Mesendoderm (in vitro differentiated cells): Measurements from ENCODE around the gene APOA4.

Experiments used
- DNase-seq: peaks from one replicate; pipeline ENCODE4 v3.0.0; 2013
- H2AK5ac ChIP-seq: 2 replicates; pipeline ENCODE4 v1.6.1; 2013; ENCODE audit warnings: low read length, inconsistent platforms
- H2BK120ac ChIP-seq: 2 replicates; pipeline ENCODE4 v1.6.1; 2013; ENCODE audit warnings: low read depth, mild to moderate bottlenecking, low read length, moderate library complexity, mixed read lengths
- H2BK15ac ChIP-seq: replicated peaks from 2 replicates; pipeline ENCODE4 v1.6.1; 2013; ENCODE audit warnings: low read depth, mild to moderate bottlenecking, moderate library complexity
- H2BK5ac ChIP-seq: 2 replicates; pipeline ENCODE4 v1.6.1; 2013; ENCODE audit warnings: low read length, inconsistent platforms
- H3K18ac ChIP-seq: 2 replicates; pipeline ENCODE4 v1.6.1; 2013; ENCODE audit warnings: mild to moderate bottlenecking, low read length, mixed read lengths
- H3K23ac ChIP-seq: one replicate; pipeline ENCODE4 v1.6.1; 2013; ENCODE audit warnings: low read length
- H3K27ac ChIP-seq: 2 replicates; pipeline ENCODE4 v1.5.1; 2013; ENCODE audit warnings: low read depth, mild to moderate bottlenecking, inconsistent platforms, low read length, moderate library complexity
- H3K27me3 ChIP-seq: 2 replicates; pipeline ENCODE4 v1.6.1; 2013; ENCODE audit warnings: low read length, control low read depth, mild to moderate bottlenecking, inconsistent platforms; ENCODE audit not compliant: insufficient read depth, poor library complexity
- H3K36me3 ChIP-seq: 2 replicates; pipeline ENCODE4 v1.6.1; 2013; ENCODE audit warnings: low read length, inconsistent platforms; ENCODE audit not compliant: control insufficient read depth, insufficient read depth
- H3K4ac ChIP-seq: one replicate; pipeline ENCODE4 v1.6.1; 2013; ENCODE audit warnings: low read depth, mild to moderate bottlenecking, low read length, moderate library complexity
- H3K4me1 ChIP-seq: 2 replicates; pipeline ENCODE4 v1.6.1; 2013; ENCODE audit warnings: low read depth, low read length, inconsistent platforms; ENCODE audit not compliant: control insufficient read depth
- H3K4me2 ChIP-seq: 2 replicates; pipeline ENCODE4 v1.6.1; 2013; ENCODE audit warnings: low read length
- H3K4me3 ChIP-seq: 2 replicates; pipeline ENCODE4 v1.5.1; 2013; ENCODE audit warnings: mild to moderate bottlenecking, low read length
- H3K56ac ChIP-seq: one replicate; pipeline ENCODE4 v1.6.1; 2013; ENCODE audit warnings: low read length
- H3K79me1 ChIP-seq: 2 replicates; pipeline ENCODE4 v1.6.1; 2013; ENCODE audit warnings: low read length, inconsistent platforms
- H3K79me2 ChIP-seq: 2 replicates; pipeline ENCODE4 v1.6.1; 2013; ENCODE audit warnings: mild to moderate bottlenecking, low read length; ENCODE audit not compliant: control insufficient read depth, insufficient read depth
- H3K9ac ChIP-seq: 2 replicates; pipeline ENCODE4 v1.6.1; 2013; ENCODE audit warnings: low read length, inconsistent platforms
- H4K5ac ChIP-seq: one replicate; pipeline ENCODE4 v1.6.1; 2013; ENCODE audit warnings: low read length
- H4K8ac ChIP-seq: one replicate; pipeline ENCODE4 v1.6.1; 2013; ENCODE audit warnings: low read depth, mild to moderate bottlenecking, control low read depth, low read length, moderate library complexity
- WGBS: extraction: QIAGEN DNeasy Blood & Tissue Kit; methylation state at CpG from one replicate; pipeline ENCODE4 v1.1.7; 2013; ENCODE audit warnings: low lambda C conversion rate, missing lambda C conversion rate; ENCODE audit not compliant: insufficient coverage; ENCODE audit errors: extremely low coverage; 5-methylcytosine and 5-hydroxymethylcytosine counted together

APOA4 gene

DNA sequence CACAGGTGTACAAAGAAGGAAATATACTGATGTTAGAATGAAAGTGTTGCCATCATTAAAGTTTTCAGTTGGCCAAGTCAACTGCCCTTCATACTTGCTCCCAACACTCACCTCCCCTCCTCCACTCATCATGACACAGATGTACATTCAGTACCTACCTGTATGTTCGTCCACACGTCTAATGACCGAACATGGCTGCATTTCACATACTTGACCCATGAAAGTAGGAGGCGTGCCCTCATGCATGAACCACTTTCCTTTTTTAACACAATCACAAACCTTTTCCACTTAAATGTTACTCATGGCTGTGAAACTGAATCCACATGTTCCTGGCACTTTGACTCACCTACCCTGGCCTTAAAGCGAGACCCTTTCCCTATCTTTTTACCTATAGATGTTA is 47.1 kb downstream of the APOA4 start:
- Histone ChIP-seq H2BK15ac (no peak overlapping the region), H2BK120ac (no peak overlapping the region), H3K23ac (no peak overlapping the region), H3K18ac (no peak overlapping the region), H3K27ac (no peak overlapping the region), H4K8ac (no peak overlapping the region), H3K27me3 (no peaks in the 10 kb centered on the region), H3K4me3 (no peak overlapping the region), H3K4ac (no peak overlapping the region), H3K36me3 (peaks cover 10% of the 10 kb centered on the region), H2AK5ac (no peak overlapping the region), H2BK5ac (no peak overlapping the region), H3K56ac (no peak overlapping the region), H4K5ac (no peak overlapping the region), H3K79me1 (peaks cover 3% of the 10 kb centered on the region), H3K9ac (no peak overlapping the region), H3K4me1 (peaks cover 3% of the 10 kb centered on the region), H3K4me2 (no peak overlapping the region), H3K79me2 (peaks cover 11% of the 10 kb centered on the region)
- no CpG with 5 or more reads among the region's 5 CpGs for WGBS
- DNase-seq, result no peak

GRCh38 chr11:116774661-116775060 is 48.4 kb downstream of the APOA4 start:
- H3K79me1 ChIP-seq, result peaks cover 3% of the 10 kb centered on the region
- no peak overlapping the region for H3K27ac ChIP-seq
- no peaks in the 10 kb centered on the region for H3K27me3 ChIP-seq
- H3K23ac ChIP-seq, result no peak overlapping the region
- no CpG with 5 or more reads among the region's 5 CpGs for WGBS
- no peak overlapping the region for H4K5ac ChIP-seq
- H3K79me2 ChIP-seq, result peaks cover 19% of the 10 kb centered on the region
- no peak overlapping the region for H2AK5ac ChIP-seq
- H3K4me1 ChIP-seq, result peaks cover 3% of the 10 kb centered on the region
- no peak overlapping the region for H2BK5ac ChIP-seq
- DNase-seq, result no peak
- H3K4me2 ChIP-seq, result no peak overlapping the region
- no peak overlapping the region for H3K9ac ChIP-seq
- H3K36me3 ChIP-seq, result peaks cover 10% of the 10 kb centered on the region
- no peak overlapping the region for H2BK120ac ChIP-seq
- no peak overlapping the region for H2BK15ac ChIP-seq
- H4K8ac ChIP-seq, result no peak overlapping the region
- no peak overlapping the region for H3K56ac ChIP-seq
- H3K4me3 ChIP-seq, result no peak overlapping the region
- H3K18ac ChIP-seq, result no peak overlapping the region
- H3K4ac ChIP-seq, result no peak overlapping the region

DNA sequence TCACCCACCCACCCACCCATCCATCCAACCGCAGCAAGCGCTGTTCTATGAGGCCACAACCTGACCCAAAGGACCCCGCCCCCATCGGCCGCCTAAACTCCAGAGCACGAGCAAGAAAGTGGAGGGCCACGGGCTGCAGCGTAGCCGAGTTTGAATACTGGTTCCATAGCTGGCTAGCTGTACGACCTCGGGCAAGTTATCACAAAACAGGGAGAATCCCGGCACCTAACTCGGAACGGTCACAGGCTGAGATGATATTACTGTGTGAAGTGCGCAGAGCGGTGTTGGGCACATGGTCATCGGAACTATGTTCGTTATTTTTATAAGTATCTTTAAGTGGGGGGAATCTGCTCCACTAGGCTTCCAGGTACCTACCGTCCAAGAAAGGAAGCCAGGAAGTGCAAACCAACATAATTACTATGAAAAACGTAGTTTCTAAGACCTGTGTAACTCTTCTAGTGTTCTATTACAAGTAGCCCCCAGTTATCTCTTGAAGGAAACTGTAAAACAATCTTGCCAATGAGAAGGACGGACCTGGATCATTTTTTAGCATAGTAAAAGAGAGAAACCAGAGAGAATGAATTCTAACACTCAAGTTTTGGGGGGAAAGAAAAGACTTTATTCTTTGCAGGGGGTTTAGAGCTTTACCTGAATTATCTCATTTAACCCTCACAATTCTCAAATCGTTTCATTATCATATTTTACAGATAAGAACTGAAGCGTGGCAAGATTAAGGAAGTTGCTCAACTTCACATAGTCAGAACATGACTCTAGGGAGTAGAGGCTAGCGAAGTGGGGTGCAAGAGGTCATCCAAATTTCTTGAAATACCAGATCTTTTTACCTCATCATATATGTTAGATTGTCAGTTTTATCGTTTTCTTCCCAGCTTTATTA is 49.7 kb downstream of the APOA4 start:
- DNase-seq, result no peak
- peaks cover 3% of the 10 kb centered on the region for H3K79me1 ChIP-seq
- peak overlapping the region; percentile 84 for H3K9ac ChIP-seq
- H2BK5ac ChIP-seq, result no peak overlapping the region
- peak overlapping the region; percentile 59 for H3K4me3 ChIP-seq
- no peak overlapping the region for H3K23ac ChIP-seq
- H3K4me2 ChIP-seq, result peak overlapping the region; percentile 92
- peaks cover 19% of the 10 kb centered on the region for H3K79me2 ChIP-seq
- no peak overlapping the region for H4K5ac ChIP-seq
- no CpG with 5 or more reads among the region's 25 CpGs for WGBS
- peak overlapping the region; percentile 98 for H3K56ac ChIP-seq
- peak overlapping the region; percentile 71 for H3K27ac ChIP-seq
- H3K27me3 ChIP-seq, result no peaks in the 10 kb centered on the region
- peaks cover 7% of the 10 kb centered on the region for H3K36me3 ChIP-seq
- peak overlapping the region; percentile 72 for H3K4ac ChIP-seq
- no peak overlapping the region for H2BK120ac ChIP-seq
- H3K18ac ChIP-seq, result peak overlapping the region; percentile 88
- H3K4me1 ChIP-seq, result peaks cover 3% of the 10 kb centered on the region
- no peak overlapping the region for H2BK15ac ChIP-seq
- H4K8ac ChIP-seq, result no peak overlapping the region
- no peak overlapping the region for H2AK5ac ChIP-seq

- no peak within 1 kb of the TSS for H2BK15ac ChIP-seq
- DNase-seq, result peak; percentile 93
- no CpG with 5 or more reads among the region's 73 CpGs for WGBS
Observed at GRCh38 chr11:116772443-116773202, 50.5 kb downstream of the APOA4 start, which contains the start of gene BUD13. TSS of gene BUD13 (minus strand) at chr11:116772987. CDS start at chr11:116772964, 23 bp downstream.

DNA sequence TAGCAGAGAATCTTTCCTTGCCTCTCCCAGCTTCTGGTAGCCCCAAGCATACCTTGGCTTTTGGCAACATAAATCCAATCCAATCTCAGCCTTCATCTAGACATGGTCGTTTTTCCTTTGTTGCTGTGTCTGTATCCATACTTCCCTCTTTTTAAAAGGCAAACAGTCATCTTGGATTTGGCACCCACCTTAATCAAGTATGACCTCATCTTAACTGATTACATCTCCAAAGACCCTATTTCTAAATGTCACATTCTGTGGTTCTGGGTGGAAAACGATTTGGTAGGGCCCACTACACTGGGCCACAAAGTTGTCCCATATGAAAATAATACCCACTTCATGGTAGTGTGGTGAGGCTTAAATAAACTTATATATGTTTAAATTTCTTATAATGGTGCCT is 51.2 kb downstream of the APOA4 start:
- H2BK5ac ChIP-seq, result no peak overlapping the region
- H3K18ac ChIP-seq, result no peak overlapping the region
- peak overlapping the region; percentile 98 for H3K56ac ChIP-seq
- H3K4me3 ChIP-seq, result peak overlapping the region; percentile 31
- peak overlapping the region; percentile 52 for H3K4me2 ChIP-seq
- H3K4me1 ChIP-seq, result peaks cover 3% of the 10 kb centered on the region
- peaks cover 19% of the 10 kb centered on the region for H3K79me2 ChIP-seq
- peak overlapping the region; percentile 98 for H3K9ac ChIP-seq
- H3K23ac ChIP-seq, result no peak overlapping the region
- no peak overlapping the region for H4K8ac ChIP-seq
- no peak overlapping the region for H2BK120ac ChIP-seq
- no peak overlapping the region for H4K5ac ChIP-seq
- no peak overlapping the region for H2BK15ac ChIP-seq
- H3K27ac ChIP-seq, result no peak overlapping the region
- H2AK5ac ChIP-seq, result no peak overlapping the region
- DNase-seq, result peak; percentile 22
- H3K79me1 ChIP-seq, result peaks cover 5% of the 10 kb centered on the region
- H3K27me3 ChIP-seq, result no peaks in the 10 kb centered on the region
- WGBS, result no CpG with 5 or more reads among the region's 2 CpGs
- peak overlapping the region; percentile 52 for H3K4ac ChIP-seq
- peaks cover 2% of the 10 kb centered on the region for H3K36me3 ChIP-seq

More at GRCh38 chr11:116772443-116773202, 50.5 kb downstream of the APOA4 start, which contains the start of gene BUD13:
- Histone ChIP-seq H4K5ac (no peak within 1 kb of the TSS), H3K79me2 (peaks cover 19% of the 10 kb centered on the region), H3K4me3 (peak within 1 kb of the TSS; percentile 89), H3K4me2 (peak within 1 kb of the TSS; percentile 92), H2BK120ac (peak within 1 kb of the TSS; percentile 54), H3K79me1 (peaks cover 4% of the 10 kb centered on the region), H4K8ac (no peak within 1 kb of the TSS), H3K23ac (no peak within 1 kb of the TSS), H2AK5ac (no peak within 1 kb of the TSS), H3K4me1 (peaks cover 3% of the 10 kb centered on the region), H3K27me3 (no peaks in the 10 kb centered on the region), H3K36me3 (peaks cover 2% of the 10 kb centered on the region), H3K4ac (peak within 1 kb of the TSS; percentile 89), H2BK5ac (peak within 1 kb of the TSS; percentile 98), H3K18ac (peak within 1 kb of the TSS; percentile 94), H3K56ac (peak within 1 kb of the TSS; percentile 98), H3K27ac (peak within 1 kb of the TSS; percentile 76), H3K9ac (peak within 1 kb of the TSS; percentile 98)
